ENCODE measurements around the gene ODF2L.

Gene ODF2L

GRCh38 chr1:86389307-86389706, 6.8 kb downstream of the ODF2L start:
- no peaks in the 10 kb centered on the region for H3K4me1 ChIP-seq (ENCODE audit: control insufficient read depth, insufficient read depth, low read depth, low read length)
- no peak overlapping the region for H2BK12ac ChIP-seq (ENCODE audit: low read length in 2 of 2)
- no peak overlapping the region for H3K14ac ChIP-seq (ENCODE audit: low read length in 2 of 2)
- H4K8ac ChIP-seq (ENCODE audit: low read length), result no peak overlapping the region
- H3K23ac ChIP-seq (ENCODE audit: low read length in 2 of 2), result no peak overlapping the region
- no peak overlapping the region for H2AK5ac ChIP-seq (ENCODE audit: low read length, severe bottlenecking)
- H3K9ac ChIP-seq (ENCODE audit: low read length), result no peak overlapping the region
- H2BK120ac ChIP-seq (ENCODE audit: low read depth, low read length), result no peak overlapping the region
- H3K27ac ChIP-seq (ENCODE audit: low read length, poor library complexity, severe bottlenecking), result no peak overlapping the region
- H3K27me3 ChIP-seq (ENCODE audit: control insufficient read depth in 1 of 2, insufficient read depth in 1 of 2, low read length in 2 of 2), result no peaks in the 10 kb centered on the region
- no peak overlapping the region for H3K4ac ChIP-seq (ENCODE audit: low read depth in 1 of 2, low read length in 2 of 2)
- no peak overlapping the region for H2BK5ac ChIP-seq (ENCODE audit: low read depth, low read length, poor library complexity, severe bottlenecking)
- peaks cover 0 to 7% of the 10 kb centered on the region in 2 experiments for H3K36me3 ChIP-seq (ENCODE audit: control insufficient read depth in 1 of 2, insufficient read depth in 2 of 2, low read depth in 1 of 2, low read length in 2 of 2)
- H2BK15ac ChIP-seq (ENCODE audit: low read depth, poor library complexity, severe bottlenecking), result no peak overlapping the region
- H3K79me1 ChIP-seq (replicated peaks; ENCODE audit: low read length, poor library complexity, severe bottlenecking), result peaks cover 4% of the 10 kb centered on the region
- no peak overlapping the region for H2AFZ ChIP-seq (ENCODE audit: low read depth, low read length)
- no peaks in the 10 kb centered on the region for H3K9me3 ChIP-seq (ENCODE audit: control insufficient read depth, low read length)
- no peak overlapping the region for H3K4me3 ChIP-seq (ENCODE audit: insufficient read depth in 1 of 2, low read depth in 1 of 2, low read length in 2 of 2)
- H3K18ac ChIP-seq (ENCODE audit: low read depth in 1 of 2, low read length in 2 of 2), result no peak overlapping the region
- DNase-seq, result no peak
- H4K91ac ChIP-seq (ENCODE audit: low read length), result no peak overlapping the region
- no peak overlapping the region for H3K4me2 ChIP-seq (ENCODE audit: low read length, poor library complexity, severe bottlenecking)

- Histone ChIP-seq H3K27me3 (ENCODE audit: control insufficient read depth in 1 of 2, insufficient read depth in 1 of 2, low read length in 2 of 2) (no peaks in the 10 kb centered on the region), H3K4me2 (ENCODE audit: low read length, poor library complexity, severe bottlenecking) (no peak overlapping the region), H4K91ac (ENCODE audit: low read length) (no peak overlapping the region), H3K23ac (ENCODE audit: low read length in 2 of 2) (no peak overlapping the region), H3K27ac (ENCODE audit: low read length, poor library complexity, severe bottlenecking) (no peak overlapping the region), H2BK12ac (ENCODE audit: low read length in 2 of 2) (no peak overlapping the region), H3K18ac (ENCODE audit: low read depth in 1 of 2, low read length in 2 of 2) (no peak overlapping the region), H3K4me1 (ENCODE audit: control insufficient read depth, insufficient read depth, low read depth, low read length) (no peaks in the 10 kb centered on the region), H3K4ac (ENCODE audit: low read depth in 1 of 2, low read length in 2 of 2) (no peak overlapping the region), H3K9me3 (ENCODE audit: control insufficient read depth, low read length) (no peaks in the 10 kb centered on the region), H2AFZ (ENCODE audit: low read depth, low read length) (no peak overlapping the region), H3K79me1 (replicated peaks; ENCODE audit: low read length, poor library complexity, severe bottlenecking) (peaks cover 4% of the 10 kb centered on the region), H3K36me3 (ENCODE audit: control insufficient read depth in 1 of 2, insufficient read depth in 2 of 2, low read depth in 1 of 2, low read length in 2 of 2) (peaks cover 0 to 7% of the 10 kb centered on the region in 2 experiments), H2BK15ac (ENCODE audit: low read depth, poor library complexity, severe bottlenecking) (no peak overlapping the region), H2BK5ac (ENCODE audit: low read depth, low read length, poor library complexity, severe bottlenecking) (no peak overlapping the region), H3K4me3 (ENCODE audit: insufficient read depth in 1 of 2, low read depth in 1 of 2, low read length in 2 of 2) (no peak overlapping the region), H4K8ac (ENCODE audit: low read length) (no peak overlapping the region), H2AK5ac (ENCODE audit: low read length, severe bottlenecking) (no peak overlapping the region), H3K14ac (ENCODE audit: low read length in 2 of 2) (no peak overlapping the region), H2BK120ac (ENCODE audit: low read depth, low read length) (no peak overlapping the region), H3K9ac (ENCODE audit: low read length) (no peak overlapping the region)
- DNase-seq, result no peak
Observed at GRCh38 chr1:86388777-86389176, 7.3 kb downstream of the ODF2L start.

DNA sequence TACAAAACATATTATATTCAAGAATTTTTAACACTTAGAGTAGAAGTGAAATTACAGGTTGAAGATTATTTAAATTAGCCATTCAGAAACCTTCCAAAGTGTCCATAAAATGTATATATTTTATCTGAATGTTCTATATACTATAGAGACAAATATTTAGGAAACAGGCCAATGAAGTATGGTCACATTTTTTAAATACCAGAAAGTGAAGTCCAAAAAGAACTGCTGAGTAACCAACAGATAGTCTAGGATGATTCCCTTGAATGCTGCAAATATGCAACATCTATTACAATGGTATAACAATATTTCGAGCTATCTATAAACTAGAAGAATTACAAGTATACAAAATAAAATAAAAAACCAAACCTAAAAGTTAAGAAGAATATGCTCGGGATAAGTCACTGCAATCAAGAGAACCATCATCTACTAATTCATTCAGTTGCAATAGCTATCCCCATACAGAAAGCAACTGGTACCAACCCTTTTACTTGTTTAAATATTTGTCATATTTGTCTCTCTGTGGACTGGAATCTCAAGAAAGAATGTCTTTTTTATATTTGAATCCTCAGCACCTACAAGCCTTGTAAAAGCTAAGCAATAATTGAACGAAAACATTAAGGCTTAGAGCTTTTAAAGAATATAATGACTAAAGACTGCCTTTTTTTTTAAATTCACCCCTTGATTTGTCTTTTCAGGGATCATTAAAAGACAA, 8.1 kb downstream of the ODF2L start:
- no peak overlapping the region for H3K27ac ChIP-seq (ENCODE audit: low read length, poor library complexity, severe bottlenecking)
- no peak overlapping the region for H2AFZ ChIP-seq (ENCODE audit: low read depth, low read length)
- H3K14ac ChIP-seq (ENCODE audit: low read length in 2 of 2), result no peak overlapping the region
- DNase-seq, result no peak
- no peaks in the 10 kb centered on the region for H3K27me3 ChIP-seq (ENCODE audit: control insufficient read depth in 1 of 2, insufficient read depth in 1 of 2, low read length in 2 of 2)
- WGBS, result 86% methylated on average over 1 of the region's 3 CpGs
- no peak overlapping the region for H3K4ac ChIP-seq (ENCODE audit: low read depth in 1 of 2, low read length in 2 of 2)
- no peaks in the 10 kb centered on the region for H3K9me3 ChIP-seq (ENCODE audit: control insufficient read depth, low read length)
- H3K4me2 ChIP-seq (ENCODE audit: low read length, poor library complexity, severe bottlenecking), result no peak overlapping the region
- H3K4me1 ChIP-seq (ENCODE audit: control insufficient read depth, insufficient read depth, low read depth, low read length), result no peaks in the 10 kb centered on the region
- no peak overlapping the region for H2BK120ac ChIP-seq (ENCODE audit: low read depth, low read length)
- H2BK12ac ChIP-seq (ENCODE audit: low read length in 2 of 2), result no peak overlapping the region
- no peak overlapping the region for H3K9ac ChIP-seq (ENCODE audit: low read length)
- H2BK5ac ChIP-seq (ENCODE audit: low read depth, low read length, poor library complexity, severe bottlenecking), result no peak overlapping the region
- no peak overlapping the region for H3K4me3 ChIP-seq (ENCODE audit: insufficient read depth in 1 of 2, low read depth in 1 of 2, low read length in 2 of 2)
- H3K79me1 ChIP-seq (replicated peaks; ENCODE audit: low read length, poor library complexity, severe bottlenecking), result peaks cover 4% of the 10 kb centered on the region
- H3K18ac ChIP-seq (ENCODE audit: low read depth in 1 of 2, low read length in 2 of 2), result no peak overlapping the region
- no peak overlapping the region for H4K8ac ChIP-seq (ENCODE audit: low read length)
- peaks cover 0 to 7% of the 10 kb centered on the region in 2 experiments for H3K36me3 ChIP-seq (ENCODE audit: control insufficient read depth in 1 of 2, insufficient read depth in 2 of 2, low read depth in 1 of 2, low read length in 2 of 2)
- H4K91ac ChIP-seq (ENCODE audit: low read length), result no peak overlapping the region
- H3K23ac ChIP-seq (ENCODE audit: low read length in 2 of 2), result no peak overlapping the region
- no peak overlapping the region for H2BK15ac ChIP-seq (ENCODE audit: low read depth, poor library complexity, severe bottlenecking)
- H2AK5ac ChIP-seq (ENCODE audit: low read length, severe bottlenecking), result no peak overlapping the region

DNA sequence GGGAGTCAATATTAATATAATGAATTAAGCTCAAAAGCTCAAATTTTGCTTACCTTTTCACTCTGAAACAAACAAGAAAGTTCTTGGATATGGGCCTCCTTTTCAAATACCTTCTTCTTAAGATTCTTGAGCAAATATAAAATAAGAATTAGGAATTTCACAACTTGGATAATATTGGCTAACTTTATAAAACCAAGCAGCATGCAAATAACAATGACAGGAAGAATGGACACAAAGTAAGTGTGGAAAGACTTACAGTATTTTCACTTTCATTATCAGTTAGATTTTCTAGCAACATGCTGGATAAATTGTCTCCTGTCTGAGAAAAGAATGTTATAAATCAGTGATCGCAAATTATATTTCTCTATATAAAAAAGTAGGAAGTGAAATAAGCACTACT, 13.2 kb downstream of the ODF2L start:
- H4K8ac ChIP-seq (ENCODE audit: low read length), result no peak overlapping the region
- H3K14ac ChIP-seq (ENCODE audit: low read length in 2 of 2), result no peak overlapping the region
- no peak overlapping the region for H4K91ac ChIP-seq (ENCODE audit: low read length)
- no peaks in the 10 kb centered on the region for H3K9me3 ChIP-seq (ENCODE audit: control insufficient read depth, low read length)
- no peak overlapping the region for H2BK15ac ChIP-seq (ENCODE audit: low read depth, poor library complexity, severe bottlenecking)
- H2AFZ ChIP-seq (ENCODE audit: low read depth, low read length), result no peak overlapping the region
- no peak overlapping the region for H2BK5ac ChIP-seq (ENCODE audit: low read depth, low read length, poor library complexity, severe bottlenecking)
- no peak overlapping the region for H3K4me2 ChIP-seq (ENCODE audit: low read length, poor library complexity, severe bottlenecking)
- WGBS, result no CpG with 5 or more reads among the region's 1 CpG
- H3K79me1 ChIP-seq (replicated peaks; ENCODE audit: low read length, poor library complexity, severe bottlenecking), result peaks cover 6% of the 10 kb centered on the region
- H3K4ac ChIP-seq (ENCODE audit: low read depth in 1 of 2, low read length in 2 of 2), result no peak overlapping the region
- no peak overlapping the region for H3K18ac ChIP-seq (ENCODE audit: low read depth in 1 of 2, low read length in 2 of 2)
- no peak overlapping the region for H2BK120ac ChIP-seq (ENCODE audit: low read depth, low read length)
- H3K4me1 ChIP-seq (ENCODE audit: control insufficient read depth, insufficient read depth, low read depth, low read length), result no peaks in the 10 kb centered on the region
- no peak overlapping the region for H3K27ac ChIP-seq (ENCODE audit: low read length, poor library complexity, severe bottlenecking)
- no peaks in the 10 kb centered on the region for H3K27me3 ChIP-seq (ENCODE audit: control insufficient read depth in 1 of 2, insufficient read depth in 1 of 2, low read length in 2 of 2)
- no peak overlapping the region for H2BK12ac ChIP-seq (ENCODE audit: low read length in 2 of 2)
- peak overlapping the region in 1 of 2 experiments; percentile 54 for H3K4me3 ChIP-seq (ENCODE audit: insufficient read depth in 1 of 2, low read depth in 1 of 2, low read length in 2 of 2)
- no peak overlapping the region for H3K23ac ChIP-seq (ENCODE audit: low read length in 2 of 2)
- peaks cover 0 to 26% of the 10 kb centered on the region in 2 experiments for H3K36me3 ChIP-seq (ENCODE audit: control insufficient read depth in 1 of 2, insufficient read depth in 2 of 2, low read depth in 1 of 2, low read length in 2 of 2)
- peak overlapping the region; percentile 83 for H3K9ac ChIP-seq (ENCODE audit: low read length)
- no peak overlapping the region for H2AK5ac ChIP-seq (ENCODE audit: low read length, severe bottlenecking)
- peak; percentile 26 for DNase-seq

Measured in mesenchymal stem cell (in vitro differentiated cells and primary cell).